ENCODE results near the gene AP2B1.

The AP2B1 gene

GRCh38 chr17:35692512-35693210 is 105.5 kb downstream of the AP2B1 start:
- Histone ChIP-seq H3K9me3 (ENCODE audit: severe bottlenecking) (no peaks in the 10 kb centered on the region), H3K36me3 (peaks cover 62% of the 10 kb centered on the region), H3K4me3 (ENCODE audit: low read depth, low read length) (no peak overlapping the region), H3K27me3 (ENCODE audit: insufficient read depth, low read depth, severe bottlenecking) (no peaks in the 10 kb centered on the region), H3K27ac (no peak overlapping the region)
- no peak for TF ChIP-seq CTCF (IDR thresholded peaks at IDR 0.05; ENCODE audit: low read depth, low read length)
- DNase-seq = no peak

- peaks cover 54% of the 10 kb centered on the region for H3K36me3 ChIP-seq
- H3K27ac ChIP-seq = no peak overlapping the region
- H3K27me3 ChIP-seq (ENCODE audit: insufficient read depth, low read depth, severe bottlenecking) = no peaks in the 10 kb centered on the region
- H3K9me3 ChIP-seq (ENCODE audit: severe bottlenecking) = no peaks in the 10 kb centered on the region
- TF ChIP-seq CTCF (IDR thresholded peaks at IDR 0.05; ENCODE audit: low read depth, low read length) = no peak
- no peak for DNase-seq
- H3K4me3 ChIP-seq (ENCODE audit: low read depth, low read length) = no peak overlapping the region
Measured at GRCh38 chr17:35693662-35694061, 106.5 kb downstream of the AP2B1 start.

DNA sequence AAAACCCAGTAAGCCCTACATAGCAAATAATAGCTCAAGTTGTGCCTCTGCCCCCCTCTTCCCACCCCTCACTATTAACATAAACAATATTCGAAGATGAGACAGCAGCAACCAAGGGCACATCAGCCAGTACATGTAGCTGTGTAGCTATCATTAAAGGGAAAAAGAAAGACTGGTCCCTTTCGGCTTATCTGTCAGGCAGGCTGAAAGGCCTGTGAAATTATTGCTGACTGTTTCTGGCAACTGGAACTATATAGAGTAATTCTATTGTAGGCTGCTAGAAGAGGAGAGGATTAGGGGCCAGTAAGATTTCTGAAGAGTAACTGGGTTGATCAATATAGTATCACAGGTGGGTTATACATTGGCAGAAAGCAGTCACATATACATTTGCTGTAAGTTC is 107.8 kb downstream of the AP2B1 start:
- H3K36me3 ChIP-seq = peaks cover 42% of the 10 kb centered on the region

DNA sequence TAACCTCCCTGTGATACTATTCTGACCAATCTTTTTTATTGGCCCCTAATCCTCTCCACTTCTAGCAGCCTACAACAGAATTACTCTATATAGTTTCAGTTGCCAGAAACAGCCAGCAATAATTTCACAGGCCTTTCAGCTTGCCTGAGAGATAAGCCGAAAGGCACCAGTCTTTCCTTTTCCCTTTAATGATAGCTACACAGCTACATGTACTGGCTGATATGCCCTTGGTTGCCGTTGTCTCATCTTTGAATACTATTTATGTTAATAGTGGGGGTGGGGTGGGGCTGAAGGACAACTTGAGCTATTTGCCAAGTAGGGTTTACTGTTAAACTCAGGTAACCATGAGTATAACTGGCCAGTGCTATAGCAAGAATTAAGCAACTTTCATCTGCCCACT is 108.5 kb downstream of the AP2B1 start:
- Histone ChIP-seq H3K27me3 (ENCODE audit: insufficient read depth, low read depth, severe bottlenecking) (no peaks in the 10 kb centered on the region), H3K9me3 (ENCODE audit: severe bottlenecking) (no peaks in the 10 kb centered on the region), H3K4me3 (ENCODE audit: low read depth, low read length) (no peak overlapping the region), H3K36me3 (peaks cover 39% of the 10 kb centered on the region), H3K27ac (no peak overlapping the region)
- DNase-seq = no peak
- no peak for TF ChIP-seq CTCF (IDR thresholded peaks at IDR 0.05; ENCODE audit: low read depth, low read length)

More for the DNA sequence above, 107.8 kb downstream of the AP2B1 start:
- DNase-seq = no peak
- Histone ChIP-seq H3K9me3 (ENCODE audit: severe bottlenecking) (no peaks in the 10 kb centered on the region), H3K27ac (no peak overlapping the region), H3K4me3 (ENCODE audit: low read depth, low read length) (no peak overlapping the region), H3K27me3 (ENCODE audit: insufficient read depth, low read depth, severe bottlenecking) (no peaks in the 10 kb centered on the region)
- TF ChIP-seq CTCF (IDR thresholded peaks at IDR 0.05; ENCODE audit: low read depth, low read length) = no peak

- H3K27me3 ChIP-seq (ENCODE audit: insufficient read depth, low read depth, severe bottlenecking) = no peaks in the 10 kb centered on the region
- H3K4me3 ChIP-seq (ENCODE audit: low read depth, low read length) = no peak overlapping the region
- no peak overlapping the region for H3K27ac ChIP-seq
- no peak for TF ChIP-seq CTCF (IDR thresholded peaks at IDR 0.05; ENCODE audit: low read depth, low read length)
- no peak for DNase-seq
- H3K9me3 ChIP-seq (ENCODE audit: severe bottlenecking) = no peaks in the 10 kb centered on the region
- H3K36me3 ChIP-seq = peaks cover 37% of the 10 kb centered on the region
Measured at GRCh38 chr17:35698800-35699199, 111.7 kb downstream of the AP2B1 start.

DNA sequence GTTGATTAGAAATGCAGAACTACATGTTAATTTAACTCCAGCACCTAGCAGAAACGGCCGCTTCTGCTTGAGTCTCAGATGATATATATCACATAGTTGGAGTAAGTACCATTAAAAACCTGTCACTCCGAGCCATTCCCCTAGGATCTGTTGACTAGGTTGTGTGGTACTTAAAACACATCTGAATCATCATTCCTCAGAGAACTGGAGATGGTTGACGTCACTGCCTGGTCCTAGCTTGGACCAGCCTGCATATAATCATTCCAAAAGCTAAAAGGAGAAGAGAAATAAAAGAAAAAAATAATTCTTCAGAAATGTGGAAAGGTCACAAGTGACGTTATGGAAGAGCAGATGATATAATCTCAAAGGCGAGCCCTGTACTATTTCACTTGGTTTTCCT is 113.0 kb downstream of the AP2B1 start:
- peaks cover 23% of the 10 kb centered on the region for H3K36me3 ChIP-seq
- H3K27me3 ChIP-seq (ENCODE audit: insufficient read depth, low read depth, severe bottlenecking) = no peaks in the 10 kb centered on the region
- TF ChIP-seq CTCF (IDR thresholded peaks at IDR 0.05; ENCODE audit: low read depth, low read length) = no peak

More for the DNA sequence above, 113.0 kb downstream of the AP2B1 start:
- DNase-seq = no peak
- Histone ChIP-seq H3K9me3 (ENCODE audit: severe bottlenecking) (no peaks in the 10 kb centered on the region), H3K4me3 (ENCODE audit: low read depth, low read length) (no peak overlapping the region), H3K27ac (no peak overlapping the region)

Data from WERI-Rb-1 (cell line).